Germinal center (tissue), 1 donor: ENCODE data around the gene RYR2.

ENCODE experiments used
- DNase-seq: peaks from one replicate; pipeline ENCODE4 v3.0.0; 2012; ENCODE audit warnings: mixed read lengths, low spot score

Gene RYR2

GRCh38 chr1:237864338-237865244, 822.6 kb downstream of the RYR2 start:
- DNase-seq = no peak

- DNase-seq = no peak
Observed at GRCh38 chr1:237867380-237867888, 825.5 kb downstream of the RYR2 start.

GRCh38 chr1:237868817-237869600, 827.0 kb downstream of the RYR2 start:
- DNase-seq = no peak

- DNase-seq = no peak
Observed at GRCh38 chr1:237873487-237874211, 831.7 kb downstream of the RYR2 start.

- DNase-seq = no peak
Observed at GRCh38 chr1:237875291-237875690, 833.3 kb downstream of the RYR2 start.

- no peak for DNase-seq
Observed at GRCh38 chr1:237877631-237878030, 835.6 kb downstream of the RYR2 start.

DNA sequence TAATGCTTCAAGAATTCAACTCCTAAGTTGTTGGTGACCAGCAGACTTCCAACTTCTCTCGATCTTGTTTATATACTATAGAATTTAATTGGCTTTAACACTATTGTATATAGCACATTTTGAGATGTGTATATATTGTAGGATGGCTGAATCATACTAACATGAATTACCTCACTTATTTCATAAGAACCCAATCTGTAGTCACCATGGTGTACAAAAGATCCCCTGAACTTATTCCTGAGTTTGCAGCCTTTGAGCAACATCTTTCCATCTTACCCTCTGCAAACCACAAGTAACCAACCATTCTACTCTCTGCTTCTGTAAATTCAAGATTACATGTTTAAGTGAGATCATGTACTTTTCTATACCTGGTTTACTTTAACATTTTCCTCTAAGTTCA, 836.4 kb downstream of the RYR2 start:
- no peak for DNase-seq

DNA sequence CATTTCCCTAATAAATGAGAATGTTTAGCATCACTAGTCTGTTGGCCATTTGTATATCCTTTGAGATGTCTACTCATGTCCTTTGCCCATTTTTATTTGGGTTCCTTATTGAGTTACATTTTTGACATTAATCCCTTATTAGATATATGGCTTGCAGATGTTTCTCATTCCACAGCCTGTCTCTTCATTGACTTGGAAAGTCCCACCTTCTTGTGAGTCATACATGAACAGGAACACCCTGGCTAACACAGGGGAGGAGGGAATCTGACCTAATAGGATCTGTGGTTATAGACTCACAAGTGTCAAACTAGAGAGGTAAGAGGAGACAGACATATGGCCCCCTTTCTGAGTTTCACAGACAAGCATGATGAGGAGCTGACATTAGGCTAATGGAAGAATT, 837.2 kb downstream of the RYR2 start:
- DNase-seq = no peak
